SH-SY5Y (cell line): ENCODE data around the gene SPOCK2.

Experiments
- GATA2 ChIP-seq: IDR thresholded peaks from 2 replicates; pipeline ENCODE4 v1.6.1; 2011; ENCODE audit warnings: mild to moderate bottlenecking, low read depth, low read length
- GATA3 ChIP-seq: IDR thresholded peaks from 2 replicates; pipeline ENCODE4 v1.6.1; 2011; ENCODE audit warnings: low read depth, mild to moderate bottlenecking, low read length, moderate library complexity

The SPOCK2 gene

DNA sequence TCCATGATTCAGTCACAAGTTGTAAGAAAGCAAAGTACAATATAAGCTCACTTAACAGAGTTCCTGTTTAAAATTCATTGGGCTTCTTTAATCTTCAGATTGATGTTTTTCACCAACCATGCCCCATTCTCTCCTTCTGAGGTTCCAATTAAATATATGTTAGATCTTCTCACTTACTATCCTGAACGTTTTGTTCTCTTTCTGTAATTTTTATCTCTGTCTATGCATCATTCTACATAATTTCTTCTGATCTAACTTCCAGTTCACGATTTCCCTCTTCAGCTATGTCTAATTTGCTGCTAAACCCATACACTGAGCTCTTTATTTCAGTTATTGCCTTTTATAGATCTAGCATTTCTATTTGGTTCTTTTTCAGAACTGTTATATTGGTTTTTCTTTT lies 28.0 kb upstream of the SPOCK2 start:
- TF ChIP-seq GATA2 (no peak), GATA3 (no peak)

DNA sequence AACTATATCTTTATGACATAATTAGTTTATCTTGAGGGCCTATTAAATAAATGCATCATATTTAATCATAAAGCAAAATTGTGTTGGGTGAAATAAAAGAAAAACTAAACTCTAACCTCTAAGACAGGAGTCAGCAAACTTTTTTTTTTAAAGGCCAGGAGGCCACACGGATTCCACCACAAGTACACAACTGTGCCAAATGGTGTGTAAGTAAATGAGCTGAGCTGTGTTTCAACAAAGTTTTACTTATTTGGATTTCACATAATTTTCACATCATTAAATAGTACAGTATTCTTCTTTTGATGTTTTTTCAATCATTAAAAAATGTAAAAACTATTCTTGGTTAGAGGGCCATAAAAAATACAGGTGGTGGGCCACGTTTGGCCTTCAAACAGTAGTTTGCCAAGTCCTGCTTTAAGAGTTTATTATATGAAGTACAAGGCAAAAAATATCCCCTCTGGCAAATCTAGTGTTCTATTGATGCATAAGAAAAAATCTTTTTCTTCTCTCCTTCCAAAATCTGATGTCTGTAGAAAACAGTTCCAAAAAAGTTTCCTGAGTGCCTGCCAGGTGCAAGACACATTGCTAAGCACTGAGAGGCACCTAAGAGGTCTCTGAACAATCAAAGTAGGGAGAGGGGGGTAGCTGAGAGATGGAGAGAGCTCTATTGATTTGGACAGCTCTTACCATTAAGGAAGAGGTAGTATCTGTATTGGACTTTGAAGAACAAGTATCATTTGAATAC lies 26.5 kb upstream of the SPOCK2 start:
- no peak for TF ChIP-seq GATA3
- no peak for TF ChIP-seq GATA2

DNA sequence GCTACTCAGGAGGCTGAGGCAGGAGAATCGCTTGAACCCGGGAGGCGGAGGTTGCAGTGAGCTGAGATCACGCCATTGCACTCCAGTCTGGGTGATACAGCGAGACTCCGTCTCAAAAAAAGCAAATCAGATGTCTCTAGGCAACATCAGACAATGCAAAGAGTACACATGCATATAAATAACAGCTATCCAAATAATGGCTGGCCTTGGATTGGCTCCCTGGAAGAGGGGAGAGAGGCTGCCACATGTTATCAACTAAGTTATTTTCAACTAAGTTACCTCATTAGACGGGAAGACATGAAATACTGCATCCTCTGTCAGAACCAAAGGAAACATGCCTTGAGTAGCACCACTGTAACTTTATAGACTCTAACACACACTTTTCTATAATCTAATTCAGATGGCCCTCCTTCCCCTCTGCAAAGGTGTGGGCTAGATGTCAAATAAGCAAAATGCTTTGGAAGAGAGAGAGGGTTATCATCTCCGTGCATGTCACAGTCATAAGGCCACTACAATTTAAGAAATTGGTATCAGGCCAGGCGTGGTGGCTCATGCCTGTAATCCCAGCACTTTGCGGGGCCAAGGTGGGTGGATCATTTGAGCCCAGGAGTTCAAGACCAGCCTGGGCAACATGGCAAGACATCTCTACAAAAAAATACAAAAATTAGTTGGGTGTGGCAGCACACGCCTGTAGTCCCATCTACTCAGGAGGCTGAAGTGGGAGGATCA lies 22.5 kb upstream of the SPOCK2 start:
- TF ChIP-seq GATA3 (no peak), GATA2 (no peak)

DNA sequence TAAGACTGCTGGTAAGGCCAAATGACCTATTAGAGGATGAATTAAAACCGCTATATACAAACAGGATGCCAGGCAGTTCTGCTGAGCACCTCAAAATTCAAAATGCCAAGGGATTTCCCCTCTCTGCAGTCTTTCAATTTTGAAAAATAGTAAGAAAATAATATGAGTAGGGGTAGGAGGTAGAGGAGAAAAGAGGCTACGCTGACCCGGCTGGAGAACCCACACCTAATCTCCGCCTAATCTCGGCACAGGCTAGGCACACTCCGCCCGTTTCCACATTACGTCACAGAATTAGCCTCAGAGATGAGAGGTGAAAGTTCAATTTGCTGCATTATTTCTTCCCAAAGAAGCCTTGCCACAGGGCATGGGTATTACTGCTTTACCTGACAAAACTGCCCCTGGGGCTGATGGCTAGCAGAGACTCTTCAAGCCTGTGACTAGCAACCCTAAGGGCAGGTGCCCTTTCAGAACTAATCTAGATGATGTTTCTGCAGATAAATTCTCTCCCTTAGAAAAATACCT lies 21.3 kb upstream of the SPOCK2 start:
- no peak for TF ChIP-seq GATA2
- TF ChIP-seq GATA3: no peak

DNA sequence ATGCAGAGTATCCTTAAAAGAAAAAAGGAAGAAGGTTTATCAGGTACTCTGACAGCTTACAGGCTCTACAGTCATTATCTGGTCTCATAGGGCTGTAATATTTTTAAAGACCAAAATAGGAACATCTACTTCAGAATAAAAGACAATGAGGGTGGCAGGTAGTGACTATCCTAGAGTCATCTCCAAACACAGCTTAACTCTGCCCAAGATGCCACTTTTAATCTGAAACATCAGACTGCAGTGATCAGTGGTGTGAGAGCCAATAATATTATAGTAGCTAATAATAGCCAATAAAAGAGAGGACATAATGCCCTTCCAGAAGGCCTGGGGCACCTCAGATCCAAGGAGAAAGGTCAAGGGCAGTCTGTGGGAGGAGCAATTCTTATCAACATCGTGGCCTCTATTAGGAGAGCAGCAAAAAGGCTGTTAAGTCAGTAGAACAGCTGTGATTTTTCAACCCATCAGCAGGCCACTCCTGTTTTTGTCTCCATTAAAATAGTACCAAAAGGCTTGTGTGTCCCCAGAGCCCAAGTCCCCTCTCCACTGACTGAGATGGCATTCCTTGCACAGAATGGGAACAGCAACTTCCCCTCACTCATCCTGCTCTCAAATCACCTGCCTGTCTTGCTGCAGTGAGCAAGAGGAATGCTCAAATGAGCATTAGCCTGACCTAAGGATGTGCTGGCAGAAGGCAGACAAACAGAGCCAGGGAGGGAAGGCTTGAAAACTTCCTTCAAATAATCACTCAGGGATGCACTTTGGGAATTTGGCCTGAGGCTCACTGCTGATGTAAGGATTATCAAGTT lies 20.7 kb upstream of the SPOCK2 start:
- TF ChIP-seq GATA2: no peak
- no peak for TF ChIP-seq GATA3

DNA sequence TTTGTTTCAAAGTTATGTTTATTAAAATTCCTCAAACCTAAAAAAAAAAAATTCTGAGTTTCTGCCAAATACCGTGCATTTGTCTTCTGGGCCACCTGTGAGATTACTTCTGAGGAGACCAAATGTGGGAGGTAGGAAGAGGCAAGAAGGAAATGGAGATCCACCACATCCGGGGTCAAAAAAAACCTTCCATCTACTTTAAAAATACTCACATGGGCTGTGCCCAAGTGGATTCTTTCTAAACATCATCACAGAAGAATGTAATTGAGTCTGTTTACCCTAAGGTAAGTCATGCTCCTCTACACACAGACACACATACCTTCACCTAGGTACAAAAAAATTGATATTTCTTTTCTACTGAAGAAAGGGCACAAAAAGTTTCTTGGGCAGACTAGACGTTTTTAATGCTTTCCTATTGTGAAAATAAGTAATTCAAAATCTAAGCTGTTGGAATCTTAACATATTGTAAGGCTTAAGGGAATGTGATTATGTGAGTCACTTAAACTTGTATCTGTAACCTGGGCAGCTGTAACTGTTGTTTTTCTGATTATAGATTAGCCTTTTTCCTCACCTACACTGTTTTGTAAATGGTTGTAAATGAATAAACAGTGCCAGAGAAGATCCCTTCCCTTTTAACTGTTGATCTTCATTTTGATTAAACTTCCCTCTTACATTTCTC lies 19.1 kb upstream of the SPOCK2 start:
- TF ChIP-seq GATA3: no peak
- TF ChIP-seq GATA2: no peak

DNA sequence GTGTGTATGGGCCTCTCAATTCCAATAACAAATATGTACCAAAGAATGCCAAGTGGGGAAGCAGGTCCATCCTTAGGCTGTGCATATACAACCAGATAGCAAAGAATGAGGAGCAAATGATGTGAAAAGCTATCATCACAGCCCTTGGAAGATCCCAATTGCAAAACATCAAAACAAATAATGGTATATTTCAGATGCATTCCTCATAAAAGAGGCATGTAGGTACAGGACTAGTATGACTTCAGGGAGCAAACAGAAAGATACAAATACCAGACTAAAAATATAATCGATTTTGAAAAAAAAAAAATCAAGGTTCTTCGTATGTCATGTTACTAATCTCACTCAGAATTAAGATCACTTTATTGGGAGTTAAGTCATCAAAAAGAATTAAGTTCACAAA lies 18.5 kb upstream of the SPOCK2 start:
- no peak for TF ChIP-seq GATA2
- no peak for TF ChIP-seq GATA3

DNA sequence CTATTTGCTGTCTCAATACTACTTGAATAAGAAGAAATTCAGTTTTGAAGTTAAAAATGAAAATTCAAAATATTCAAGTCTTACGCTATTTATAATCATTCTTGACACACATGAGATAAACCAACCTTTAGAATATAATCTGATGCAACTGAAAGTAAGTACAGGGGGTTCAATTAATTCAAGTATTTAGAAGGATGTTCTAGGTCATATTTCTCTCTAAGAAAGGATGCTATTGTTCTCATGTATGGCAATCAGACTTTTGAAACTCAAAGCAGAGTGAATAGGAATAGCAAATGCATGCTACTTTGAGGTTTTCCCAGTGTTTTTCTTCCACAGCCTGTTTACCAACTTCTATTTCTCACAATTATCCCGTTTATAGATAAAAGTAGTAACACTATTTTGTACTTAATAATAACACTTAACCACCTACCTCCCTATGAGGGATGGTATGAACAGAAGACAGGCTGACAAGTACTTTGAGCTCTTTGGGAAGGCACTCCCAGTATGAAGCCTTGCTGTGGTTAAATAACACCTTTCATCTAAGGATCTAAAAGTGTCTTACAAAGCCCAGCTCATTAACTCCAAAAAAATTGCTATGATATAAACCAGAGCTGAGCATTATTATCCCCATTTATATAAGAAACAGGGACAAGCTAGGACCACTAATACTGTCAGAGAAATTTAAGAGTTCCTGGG lies 18.0 kb upstream of the SPOCK2 start:
- no peak for TF ChIP-seq GATA2
- TF ChIP-seq GATA3: no peak

DNA sequence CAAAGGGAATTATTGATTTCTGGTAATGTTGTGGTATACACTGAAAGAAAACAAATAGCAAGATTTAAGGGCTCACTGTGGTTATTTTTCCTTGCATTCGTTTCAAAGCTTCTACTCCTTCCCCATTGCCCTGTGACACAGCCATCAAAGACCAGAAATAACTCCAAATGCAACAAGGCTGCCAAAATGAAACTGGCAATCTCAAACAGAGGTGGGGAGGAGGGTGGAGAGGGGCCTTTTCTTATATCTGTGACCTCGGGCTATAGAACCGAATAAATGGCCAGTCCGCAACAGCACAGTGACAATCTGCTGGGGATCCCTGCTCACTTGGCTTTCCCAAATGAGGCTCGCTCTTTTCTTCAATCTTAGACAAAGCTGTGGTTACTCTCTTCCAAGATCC lies 17.4 kb upstream of the SPOCK2 start:
- TF ChIP-seq GATA2 (no peak), GATA3 (no peak)

DNA sequence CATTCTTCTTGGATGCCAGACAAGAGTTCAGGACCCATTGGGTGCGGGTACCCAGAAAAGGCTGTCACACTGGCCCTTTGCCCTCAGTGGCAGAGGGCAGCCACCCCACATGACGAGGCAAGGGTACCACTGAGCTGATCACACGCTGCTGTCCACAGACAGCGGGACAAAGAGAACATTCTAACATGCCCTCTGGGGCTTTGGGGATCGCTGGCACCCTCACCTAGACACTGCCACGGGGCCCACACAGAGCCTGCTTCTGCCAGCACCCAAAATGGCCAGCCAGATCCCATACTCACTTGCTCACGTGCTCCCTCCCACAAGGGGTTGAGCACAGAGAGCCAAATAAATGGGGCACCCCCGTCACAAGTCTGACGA lies 16.7 kb upstream of the SPOCK2 start:
- TF ChIP-seq GATA2 (no peak), GATA3 (no peak)

DNA sequence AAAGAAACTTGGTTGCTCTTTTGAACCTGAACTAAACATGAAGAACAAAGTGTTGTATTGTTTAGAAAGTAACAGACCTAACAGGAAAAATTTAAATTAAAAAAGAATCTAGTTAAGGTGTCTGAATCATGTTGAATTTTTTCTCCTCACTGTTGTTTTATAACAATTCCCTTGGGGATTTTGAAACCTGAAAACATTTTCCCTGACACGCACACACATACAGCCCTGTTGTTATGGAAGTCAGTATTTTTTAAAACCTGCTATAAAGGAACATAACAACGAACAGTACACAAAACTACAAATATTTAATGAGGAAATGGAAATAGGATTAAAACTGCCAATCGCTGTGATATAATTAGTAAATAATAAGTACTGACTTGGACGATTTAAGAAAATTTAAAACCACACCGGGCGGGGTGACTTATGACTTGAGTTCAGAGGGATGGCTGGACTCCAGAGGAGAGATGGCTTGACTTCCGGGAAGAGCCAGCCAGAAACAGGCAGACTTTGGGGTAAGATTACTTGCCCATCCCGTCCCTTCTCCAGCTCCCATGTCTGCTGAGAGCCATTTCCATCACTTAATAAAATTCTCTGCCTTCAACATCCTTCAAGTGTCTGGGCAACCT lies 16.2 kb upstream of the SPOCK2 start:
- no peak for TF ChIP-seq GATA2
- no peak for TF ChIP-seq GATA3

DNA sequence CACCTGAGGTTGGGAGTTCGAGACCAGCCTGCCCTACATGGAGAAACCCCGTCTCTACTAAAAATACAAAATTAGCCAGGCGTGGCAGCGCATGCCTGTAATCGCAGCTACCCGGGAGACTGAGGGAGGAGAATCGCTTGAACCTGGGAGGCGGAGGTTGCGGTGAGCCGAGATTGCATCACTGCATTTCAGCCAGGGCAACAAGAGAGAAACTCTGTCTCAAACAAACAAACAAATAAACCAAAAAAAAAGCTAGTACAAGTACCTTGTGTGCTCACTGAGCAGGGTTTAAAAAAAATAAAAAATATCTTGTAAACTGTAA lies 11.2 kb upstream of the SPOCK2 start:
- no peak for TF ChIP-seq GATA3
- no peak for TF ChIP-seq GATA2
